ENCODE measurements around the gene LRRC23.

Gene LRRC23

DNA sequence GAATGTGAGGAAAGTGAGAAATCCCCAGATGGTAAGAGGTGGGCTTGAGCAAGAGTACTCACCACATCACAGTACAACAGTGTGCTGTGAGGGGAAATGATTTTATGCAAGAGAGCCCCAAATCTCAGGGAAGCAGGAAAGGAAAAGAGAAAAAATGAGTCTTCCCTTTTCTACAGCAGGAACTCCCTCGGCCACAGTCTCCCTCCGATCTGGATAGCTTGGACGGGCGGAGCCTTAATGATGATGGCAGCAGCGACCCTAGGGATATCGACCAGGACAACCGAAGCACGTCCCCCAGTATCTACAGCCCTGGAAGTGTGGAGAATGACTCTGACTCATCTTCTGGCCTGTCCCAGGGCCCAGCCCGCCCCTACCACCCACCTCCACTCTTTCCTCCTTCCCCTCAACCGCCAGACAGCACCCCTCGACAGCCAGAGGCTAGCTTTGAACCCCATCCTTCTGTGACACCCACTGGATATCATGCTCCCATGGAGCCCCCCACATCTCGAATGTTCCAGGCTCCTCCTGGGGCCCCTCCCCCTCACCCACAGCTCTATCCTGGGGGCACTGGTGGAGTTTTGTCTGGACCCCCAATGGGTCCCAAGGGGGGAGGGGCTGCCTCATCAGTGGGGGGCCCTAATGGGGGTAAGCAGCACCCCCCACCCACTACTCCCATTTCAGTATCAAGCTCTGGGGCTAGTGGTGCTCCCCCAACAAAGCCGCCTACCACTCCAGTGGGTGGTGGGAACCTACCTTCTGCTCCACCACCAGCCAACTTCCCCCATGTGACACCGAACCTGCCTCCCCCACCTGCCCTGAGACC is 31.0 kb downstream of the LRRC23 start:
- no peak for DNase-seq (ENCODE audit: low read depth)
- Histone ChIP-seq H3K9me3 (ENCODE audit: control insufficient read depth, low read length) (no peaks in the 10 kb centered on the region), H3K36me3 (ENCODE audit: control insufficient read depth, insufficient read depth, low read length, severe bottlenecking) (peaks cover 58% of the 10 kb centered on the region)

DNA sequence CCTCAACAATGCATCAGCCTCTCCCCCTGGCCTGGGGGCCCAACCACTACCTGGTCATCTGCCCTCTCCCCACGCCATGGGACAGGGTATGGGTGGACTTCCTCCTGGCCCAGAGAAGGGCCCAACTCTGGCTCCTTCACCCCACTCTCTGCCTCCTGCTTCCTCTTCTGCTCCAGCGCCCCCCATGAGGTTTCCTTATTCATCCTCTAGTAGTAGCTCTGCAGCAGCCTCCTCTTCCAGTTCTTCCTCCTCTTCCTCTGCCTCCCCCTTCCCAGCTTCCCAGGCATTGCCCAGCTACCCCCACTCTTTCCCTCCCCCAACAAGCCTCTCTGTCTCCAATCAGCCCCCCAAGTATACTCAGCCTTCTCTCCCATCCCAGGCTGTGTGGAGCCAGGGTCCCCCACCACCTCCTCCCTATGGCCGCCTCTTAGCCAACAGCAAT is 31.6 kb downstream of the LRRC23 start:
- Histone ChIP-seq H3K9ac (ENCODE audit: low read length) (no peak overlapping the region), H3K4me3 (ENCODE audit: low read length) (no peak overlapping the region), H3K4me1 (ENCODE audit: control insufficient read depth, insufficient read depth, low read length) (peaks cover 56% of the 10 kb centered on the region), H3K27me3 (replicated peaks; ENCODE audit: control insufficient read depth, insufficient read depth, low read length) (no peaks in the 10 kb centered on the region), H3K9me3 (ENCODE audit: control insufficient read depth, low read length) (no peaks in the 10 kb centered on the region), H3K36me3 (ENCODE audit: control insufficient read depth, insufficient read depth, low read length, severe bottlenecking) (peaks cover 64% of the 10 kb centered on the region)
- no peak for DNase-seq (ENCODE audit: low read depth)

More for the DNA sequence above, 31.0 kb downstream of the LRRC23 start:
- H3K9ac ChIP-seq (ENCODE audit: low read length) = peak overlapping the region; percentile 41
- no peaks in the 10 kb centered on the region for H3K27me3 ChIP-seq (replicated peaks; ENCODE audit: control insufficient read depth, insufficient read depth, low read length)
- peaks cover 60% of the 10 kb centered on the region for H3K4me1 ChIP-seq (ENCODE audit: control insufficient read depth, insufficient read depth, low read length)
- H3K4me3 ChIP-seq (ENCODE audit: low read length) = no peak overlapping the region

DNA sequence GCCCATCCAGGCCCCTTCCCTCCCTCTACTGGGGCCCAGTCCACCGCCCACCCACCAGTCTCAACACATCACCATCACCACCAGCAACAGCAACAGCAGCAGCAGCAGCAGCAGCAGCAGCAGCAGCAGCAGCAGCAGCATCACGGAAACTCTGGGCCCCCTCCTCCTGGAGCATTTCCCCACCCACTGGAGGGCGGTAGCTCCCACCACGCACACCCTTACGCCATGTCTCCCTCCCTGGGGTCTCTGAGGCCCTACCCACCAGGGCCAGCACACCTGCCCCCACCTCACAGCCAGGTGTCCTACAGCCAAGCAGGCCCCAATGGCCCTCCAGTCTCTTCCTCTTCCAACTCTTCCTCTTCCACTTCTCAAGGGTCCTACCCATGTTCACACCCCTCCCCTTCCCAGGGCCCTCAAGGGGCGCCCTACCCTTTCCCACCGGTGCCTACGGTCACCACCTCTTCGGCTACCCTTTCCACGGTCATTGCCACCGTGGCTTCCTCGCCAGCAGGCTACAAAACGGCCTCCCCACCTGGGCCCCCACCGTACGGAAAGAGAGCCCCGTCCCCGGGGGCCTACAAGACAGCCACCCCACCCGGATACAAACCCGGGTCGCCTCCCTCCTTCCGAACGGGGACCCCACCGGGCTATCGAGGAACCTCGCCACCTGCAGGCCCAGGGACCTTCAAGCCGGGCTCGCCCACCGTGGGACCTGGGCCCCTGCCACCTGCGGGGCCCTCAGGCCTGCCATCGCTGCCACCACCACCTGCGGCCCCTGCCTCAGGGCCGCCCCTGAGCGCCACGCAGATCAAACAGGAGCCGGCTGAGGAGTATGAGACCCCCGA is 32.2 kb downstream of the LRRC23 start:
- no peak overlapping the region for H3K4me3 ChIP-seq (ENCODE audit: low read length)
- DNase-seq (ENCODE audit: low read depth) = no peak
- peak overlapping the region; percentile 92 for H3K9ac ChIP-seq (ENCODE audit: low read length)
- peaks cover 55% of the 10 kb centered on the region for H3K4me1 ChIP-seq (ENCODE audit: control insufficient read depth, insufficient read depth, low read length)
- peaks cover 70% of the 10 kb centered on the region for H3K36me3 ChIP-seq (ENCODE audit: control insufficient read depth, insufficient read depth, low read length, severe bottlenecking)
- H3K9me3 ChIP-seq (ENCODE audit: control insufficient read depth, low read length) = no peaks in the 10 kb centered on the region
- H3K27me3 ChIP-seq (replicated peaks; ENCODE audit: control insufficient read depth, insufficient read depth, low read length) = no peaks in the 10 kb centered on the region

DNA sequence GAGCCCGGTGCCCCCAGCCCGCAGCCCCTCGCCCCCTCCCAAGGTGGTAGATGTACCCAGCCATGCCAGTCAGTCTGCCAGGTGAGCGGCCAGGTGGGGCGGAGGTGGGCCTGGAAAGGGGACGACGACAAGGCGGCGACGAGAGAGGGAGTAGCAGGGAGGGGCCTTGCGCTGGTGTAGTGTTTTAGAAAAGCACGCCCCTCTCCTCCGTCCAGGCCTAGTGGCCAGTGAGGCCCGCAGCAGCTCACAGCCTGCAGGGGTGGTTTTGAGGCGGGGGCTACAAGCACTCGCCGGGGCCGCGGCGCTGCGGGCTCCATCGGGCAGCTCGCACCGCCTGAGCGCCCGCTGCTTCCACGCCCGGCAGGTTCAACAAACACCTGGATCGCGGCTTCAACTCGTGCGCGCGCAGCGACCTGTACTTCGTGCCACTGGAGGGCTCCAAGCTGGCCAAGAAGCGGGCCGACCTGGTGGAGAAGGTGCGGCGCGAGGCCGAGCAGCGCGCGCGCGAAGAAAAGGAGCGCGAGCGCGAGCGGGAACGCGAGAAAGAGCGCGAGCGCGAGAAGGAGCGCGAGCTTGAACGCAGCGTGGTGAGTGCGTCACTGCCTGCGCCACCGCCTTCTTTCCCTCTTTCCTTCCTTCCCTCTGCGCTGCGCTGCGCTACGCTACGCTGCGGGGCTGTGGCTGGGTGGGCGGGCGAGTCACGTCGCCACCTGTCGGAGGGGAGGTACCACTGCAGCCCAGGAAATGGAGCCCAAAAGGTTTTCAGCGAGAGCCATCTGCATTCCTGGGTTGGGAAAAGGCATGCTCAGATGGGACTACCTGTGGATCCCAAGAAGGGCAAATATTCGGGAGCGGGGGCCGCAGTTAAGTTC is 33.1 kb downstream of the LRRC23 start:
- Histone ChIP-seq H3K4me1 (ENCODE audit: control insufficient read depth, insufficient read depth, low read length) (peaks cover 51% of the 10 kb centered on the region), H3K9ac (ENCODE audit: low read length) (peak overlapping the region; percentile 92), H3K4me3 (ENCODE audit: low read length) (peak overlapping the region; percentile 81), H3K9me3 (ENCODE audit: control insufficient read depth, low read length) (no peaks in the 10 kb centered on the region), H3K27me3 (replicated peaks; ENCODE audit: control insufficient read depth, insufficient read depth, low read length) (no peaks in the 10 kb centered on the region), H3K36me3 (ENCODE audit: control insufficient read depth, insufficient read depth, low read length, severe bottlenecking) (peaks cover 64% of the 10 kb centered on the region)
- DNase-seq (ENCODE audit: low read depth) = peak; percentile 97

DNA sequence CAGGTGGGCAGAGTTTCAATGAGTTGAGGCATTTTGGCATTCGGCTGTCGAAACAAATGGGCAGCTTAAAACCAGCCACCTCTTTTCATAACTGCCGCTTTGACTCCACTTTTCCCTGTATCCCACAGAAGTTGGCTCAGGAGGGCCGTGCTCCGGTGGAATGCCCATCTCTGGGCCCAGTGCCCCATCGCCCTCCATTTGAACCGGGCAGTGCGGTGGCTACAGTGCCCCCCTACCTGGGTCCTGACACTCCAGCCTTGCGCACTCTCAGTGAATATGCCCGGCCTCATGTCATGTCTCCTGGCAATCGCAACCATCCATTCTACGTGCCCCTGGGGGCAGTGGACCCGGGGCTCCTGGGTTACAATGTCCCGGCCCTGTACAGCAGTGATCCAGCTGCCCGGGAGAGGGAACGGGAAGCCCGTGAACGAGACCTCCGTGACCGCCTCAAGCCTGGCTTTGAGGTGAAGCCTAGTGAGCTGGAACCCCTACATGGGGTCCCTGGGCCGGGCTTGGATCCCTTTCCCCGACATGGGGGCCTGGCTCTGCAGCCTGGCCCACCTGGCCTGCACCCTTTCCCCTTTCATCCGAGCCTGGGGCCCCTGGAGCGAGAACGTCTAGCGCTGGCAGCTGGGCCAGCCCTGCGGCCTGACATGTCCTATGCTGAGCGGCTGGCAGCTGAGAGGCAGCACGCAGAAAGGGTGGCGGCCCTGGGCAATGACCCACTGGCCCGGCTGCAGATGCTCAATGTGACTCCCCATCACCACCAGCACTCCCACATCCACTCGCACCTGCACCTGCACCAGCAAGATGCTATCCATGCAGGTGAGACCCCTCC is 34.0 kb downstream of the LRRC23 start:
- Histone ChIP-seq H3K4me3 (ENCODE audit: low read length) (peak overlapping the region; percentile 81), H3K9ac (ENCODE audit: low read length) (peak overlapping the region; percentile 92), H3K9me3 (ENCODE audit: control insufficient read depth, low read length) (no peaks in the 10 kb centered on the region), H3K4me1 (ENCODE audit: control insufficient read depth, insufficient read depth, low read length) (peaks cover 54% of the 10 kb centered on the region), H3K27me3 (replicated peaks; ENCODE audit: control insufficient read depth, insufficient read depth, low read length) (no peaks in the 10 kb centered on the region), H3K36me3 (ENCODE audit: control insufficient read depth, insufficient read depth, low read length, severe bottlenecking) (peaks cover 57% of the 10 kb centered on the region)
- no peak for DNase-seq (ENCODE audit: low read depth)

DNA sequence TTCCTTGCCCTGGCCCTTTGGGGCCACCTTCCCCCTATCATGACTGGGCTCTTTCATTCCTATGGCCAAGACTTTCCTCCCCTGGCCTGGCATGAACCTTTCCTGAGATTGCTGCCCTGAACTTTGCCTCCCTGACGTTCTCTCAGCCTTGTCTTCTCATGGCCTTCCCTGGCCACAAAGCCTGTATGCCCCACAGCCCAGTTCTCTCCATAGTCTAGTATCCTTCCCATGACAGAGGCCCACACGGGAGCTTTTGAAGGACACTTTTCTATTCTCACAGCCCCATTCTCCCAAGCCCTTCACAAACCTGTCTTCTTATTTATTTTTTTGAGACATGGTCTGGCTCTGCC is 34.5 kb downstream of the LRRC23 start:
- Histone ChIP-seq H3K27me3 (replicated peaks; ENCODE audit: control insufficient read depth, insufficient read depth, low read length) (no peaks in the 10 kb centered on the region), H3K4me3 (ENCODE audit: low read length) (no peak overlapping the region), H3K36me3 (ENCODE audit: control insufficient read depth, insufficient read depth, low read length, severe bottlenecking) (peaks cover 51% of the 10 kb centered on the region), H3K4me1 (ENCODE audit: control insufficient read depth, insufficient read depth, low read length) (peaks cover 50% of the 10 kb centered on the region), H3K9ac (ENCODE audit: low read length) (peak overlapping the region; percentile 92), H3K9me3 (ENCODE audit: control insufficient read depth, low read length) (no peaks in the 10 kb centered on the region)
- no peak for DNase-seq (ENCODE audit: low read depth)

DNA sequence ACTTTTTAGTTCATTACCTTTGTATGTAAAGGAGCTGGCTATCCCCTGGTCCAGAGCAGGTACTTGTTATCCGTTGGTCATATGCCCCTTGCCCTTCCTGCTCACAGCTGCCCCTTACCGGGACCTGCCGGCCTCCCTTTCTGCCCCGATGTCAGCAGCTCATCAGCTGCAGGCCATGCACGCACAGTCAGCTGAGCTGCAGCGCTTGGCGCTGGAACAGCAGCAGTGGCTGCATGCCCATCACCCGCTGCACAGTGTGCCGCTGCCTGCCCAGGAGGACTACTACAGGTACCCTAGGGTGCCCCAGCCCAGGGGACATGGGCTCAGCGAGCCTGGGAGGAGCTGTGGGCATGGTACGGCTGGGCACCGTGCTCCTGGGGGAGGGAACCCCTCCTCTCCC is 36.6 kb downstream of the LRRC23 start:
- Histone ChIP-seq H3K4me3 (ENCODE audit: low read length) (no peak overlapping the region), H3K27me3 (replicated peaks; ENCODE audit: control insufficient read depth, insufficient read depth, low read length) (no peaks in the 10 kb centered on the region), H3K9me3 (ENCODE audit: control insufficient read depth, low read length) (no peaks in the 10 kb centered on the region), H3K36me3 (ENCODE audit: control insufficient read depth, insufficient read depth, low read length, severe bottlenecking) (peaks cover 30% of the 10 kb centered on the region), H3K4me1 (ENCODE audit: control insufficient read depth, insufficient read depth, low read length) (peaks cover 40% of the 10 kb centered on the region), H3K9ac (ENCODE audit: low read length) (peak overlapping the region; percentile 33)
- no peak for DNase-seq (ENCODE audit: low read depth)

DNA sequence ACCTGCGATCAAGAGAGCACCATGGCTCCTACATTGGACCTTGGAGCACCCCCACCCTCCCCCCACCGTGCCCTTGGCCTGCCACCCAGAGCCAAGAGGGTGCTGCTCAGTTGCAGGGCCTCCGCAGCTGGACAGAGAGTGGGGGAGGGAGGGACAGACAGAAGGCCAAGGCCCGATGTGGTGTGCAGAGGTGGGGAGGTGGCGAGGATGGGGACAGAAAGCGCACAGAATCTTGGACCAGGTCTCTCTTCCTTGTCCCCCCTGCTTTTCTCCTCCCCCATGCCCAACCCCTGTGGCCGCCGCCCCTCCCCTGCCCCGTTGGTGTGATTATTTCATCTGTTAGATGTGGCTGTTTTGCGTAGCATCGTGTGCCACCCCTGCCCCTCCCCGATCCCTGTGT is 37.2 kb downstream of the LRRC23 start:
- Histone ChIP-seq H3K27me3 (replicated peaks; ENCODE audit: control insufficient read depth, insufficient read depth, low read length) (no peaks in the 10 kb centered on the region), H3K9ac (ENCODE audit: low read length) (peak overlapping the region; percentile 33), H3K4me3 (ENCODE audit: low read length) (no peak overlapping the region), H3K4me1 (ENCODE audit: control insufficient read depth, insufficient read depth, low read length) (peaks cover 38% of the 10 kb centered on the region), H3K36me3 (ENCODE audit: control insufficient read depth, insufficient read depth, low read length, severe bottlenecking) (peaks cover 25% of the 10 kb centered on the region), H3K9me3 (ENCODE audit: control insufficient read depth, low read length) (no peaks in the 10 kb centered on the region)
- DNase-seq (ENCODE audit: low read depth) = no peak

DNA sequence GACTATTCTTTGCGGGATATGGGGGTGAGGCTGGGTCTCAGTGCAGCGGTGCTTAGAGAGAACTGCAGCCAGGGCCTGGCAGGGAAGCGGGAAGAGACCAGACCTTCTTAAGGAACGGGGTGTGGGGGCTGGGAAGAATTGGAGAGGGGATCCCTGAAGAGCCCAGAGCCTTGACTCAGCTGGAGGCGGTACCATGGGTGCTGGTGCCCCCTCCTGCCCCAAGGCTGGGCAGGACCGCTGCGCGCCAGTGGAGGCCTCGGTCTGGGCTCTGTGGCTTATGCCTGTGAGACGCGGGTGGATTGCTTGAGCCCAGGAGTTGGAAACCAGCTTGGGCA is 37.7 kb downstream of the LRRC23 start:
- Histone ChIP-seq H3K9ac (ENCODE audit: low read length) (peak overlapping the region; percentile 94), H3K4me1 (ENCODE audit: control insufficient read depth, insufficient read depth, low read length) (peaks cover 33% of the 10 kb centered on the region), H3K27me3 (replicated peaks; ENCODE audit: control insufficient read depth, insufficient read depth, low read length) (no peaks in the 10 kb centered on the region), H3K9me3 (ENCODE audit: control insufficient read depth, low read length) (no peaks in the 10 kb centered on the region), H3K36me3 (ENCODE audit: control insufficient read depth, insufficient read depth, low read length, severe bottlenecking) (peaks cover 23% of the 10 kb centered on the region), H3K4me3 (ENCODE audit: low read length) (no peak overlapping the region)
- no peak for DNase-seq (ENCODE audit: low read depth)

DNA sequence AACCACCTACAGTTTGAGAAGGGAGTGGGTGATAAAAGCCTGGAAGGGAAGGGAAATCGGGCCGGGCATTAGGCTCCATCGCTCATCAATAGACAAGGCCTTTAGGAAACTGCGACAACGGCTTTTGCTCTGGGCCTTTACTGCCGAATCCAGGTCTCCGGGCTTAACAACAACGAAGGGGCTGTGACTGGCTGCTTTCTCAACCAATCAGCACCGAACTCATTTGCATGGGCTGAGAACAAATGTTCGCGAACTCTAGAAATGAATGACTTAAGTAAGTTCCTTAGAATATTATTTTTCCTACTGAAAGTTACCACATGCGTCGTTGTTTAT is 38.7 kb downstream of the LRRC23 start:
- Histone ChIP-seq H3K4me1 (ENCODE audit: control insufficient read depth, insufficient read depth, low read length) (peaks cover 27% of the 10 kb centered on the region), H3K36me3 (ENCODE audit: control insufficient read depth, insufficient read depth, low read length, severe bottlenecking) (peaks cover 23% of the 10 kb centered on the region), H3K9me3 (ENCODE audit: control insufficient read depth, low read length) (no peaks in the 10 kb centered on the region), H3K9ac (ENCODE audit: low read length) (peak overlapping the region; percentile 94), H3K4me3 (ENCODE audit: low read length) (peak overlapping the region; percentile 86), H3K27me3 (replicated peaks; ENCODE audit: control insufficient read depth, insufficient read depth, low read length) (no peaks in the 10 kb centered on the region)
- DNase-seq (ENCODE audit: low read depth) = peak; percentile 95
